ENCODE measurements around the gene ADAM12. TPM values are rescaled to one million over a fixed set of nuclear protein-coding genes. Genes with fewer than 3 reads are reported as not detected.

ADAM12 gene
- total RNA-seq, 1 experiment from 2014 or later: 0.24 TPM

GRCh38 chr10:126170371-126170770 lies 217.9 kb downstream of the ADAM12 start:
- Histone ChIP-seq H3K9me3 (ENCODE audit: control insufficient read depth, low read depth, low read length) (no peaks in the 10 kb centered on the region), H2BK20ac (ENCODE audit: low read depth, low read length, poor library complexity, severe bottlenecking) (no peak overlapping the region), H3K23me2 (ENCODE audit: insufficient read length, low read depth, low read length, poor library complexity, severe bottlenecking) (no peaks in the 10 kb centered on the region), H4K20me1 (ENCODE audit: control insufficient read depth, insufficient read depth, insufficient read length) (no peaks in the 10 kb centered on the region), H3K79me1 (ENCODE audit: insufficient read depth, low read depth, low read length, poor library complexity, severe bottlenecking) (no peaks in the 10 kb centered on the region), H2BK5ac (ENCODE audit: insufficient read length, low read length) (no peak overlapping the region), H2BK12ac (ENCODE audit: insufficient read length, low read depth, low read length) (no peak overlapping the region), H3K4ac (ENCODE audit: low read depth, low read length) (no peak overlapping the region), H4K91ac (ENCODE audit: insufficient read length, low read depth, low read length) (no peak overlapping the region), H3K79me2 (ENCODE audit: insufficient read depth, low read length) (no peaks in the 10 kb centered on the region), H3T11ph (ENCODE audit: low read length) (no peak overlapping the region), H2AK5ac (ENCODE audit: insufficient read length, low read length) (no peak overlapping the region), H3K9ac (ENCODE audit: extremely low read depth, insufficient read length, low read length) (no peak overlapping the region), H3K27ac (ENCODE audit: insufficient read length, low read depth, low read length) (no peak overlapping the region), H3K56ac (ENCODE audit: insufficient read length, low read depth, low read length) (no peak overlapping the region), H4K8ac (replicated peaks; ENCODE audit: insufficient read length, low read depth, low read length) (no peak overlapping the region), H2BK15ac (ENCODE audit: low read depth, low read length) (no peak overlapping the region), H3K4me1 (ENCODE audit: insufficient read depth, low read length) (no peaks in the 10 kb centered on the region), H3K14ac (ENCODE audit: insufficient read depth, low read length) (no peak overlapping the region), H2BK120ac (ENCODE audit: low read depth, low read length, poor library complexity, severe bottlenecking) (no peak overlapping the region), H3K18ac (ENCODE audit: insufficient read length, low read depth, low read length) (no peak overlapping the region), H4K5ac (ENCODE audit: insufficient read length, low read depth, low read length) (no peak overlapping the region), H3K4me2 (ENCODE audit: insufficient read depth, insufficient read length, low read length) (no peak overlapping the region), H3K27me3 (ENCODE audit: insufficient read depth, low read length) (no peaks in the 10 kb centered on the region), H2AFZ (ENCODE audit: low read length) (no peak overlapping the region), H3K23ac (ENCODE audit: insufficient read length, low read depth, low read length) (no peak overlapping the region)
- DNase-seq: no peak
- TF ChIP-seq CTCF (conservative IDR thresholded peaks at IDR 0.05): no peak
- peaks cover 0 to 2% of the 10 kb centered on the region in 2 experiments; a peak in 1 of 5 replicates for H3K9me3 Mint-ChIP-seq
- H3K27me3 Mint-ChIP-seq (ENCODE audit: low read depth): no peaks in the 10 kb centered on the region
- no peak overlapping the region for H3K4me3 Mint-ChIP-seq
- H3K4me1 Mint-ChIP-seq: peaks cover 9 to 17% of the 10 kb centered on the region in 2 experiments
- no peak overlapping the region for H3K27ac Mint-ChIP-seq
- no peaks in the 10 kb centered on the region for H3K36me3 Mint-ChIP-seq (ENCODE audit: insufficient read depth in 1 of 3, low read depth in 3 of 3)
- no CpG with 5 or more reads among the region's 4 CpGs for WGBS (ENCODE audit: extremely low coverage, insufficient read length, low lambda C conversion rate)

All from H9 (cell line).